ENCODE results near the gene CX3CR1.

Gene CX3CR1

DNA sequence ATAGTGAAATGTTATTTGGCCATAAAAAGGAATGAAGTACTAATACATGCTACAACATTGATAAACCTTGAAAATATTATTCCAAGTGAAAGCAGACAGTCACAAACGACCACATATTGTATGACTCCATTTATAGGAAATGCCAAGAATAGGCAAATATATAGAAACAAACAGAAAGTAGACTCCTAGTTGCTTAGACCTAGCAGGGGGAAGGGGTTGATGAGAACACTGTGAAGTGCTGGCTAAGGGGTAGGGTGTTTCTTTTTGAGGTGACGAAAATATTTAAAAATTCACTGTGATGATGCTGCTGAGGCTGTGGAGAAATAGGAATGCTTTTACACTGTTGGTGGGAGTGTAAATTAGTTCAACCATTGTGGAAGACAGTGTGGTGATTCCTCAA, 56.9 kb downstream of the CX3CR1 start:
- no peak for DNase-seq (ENCODE audit: low read depth)

DNA sequence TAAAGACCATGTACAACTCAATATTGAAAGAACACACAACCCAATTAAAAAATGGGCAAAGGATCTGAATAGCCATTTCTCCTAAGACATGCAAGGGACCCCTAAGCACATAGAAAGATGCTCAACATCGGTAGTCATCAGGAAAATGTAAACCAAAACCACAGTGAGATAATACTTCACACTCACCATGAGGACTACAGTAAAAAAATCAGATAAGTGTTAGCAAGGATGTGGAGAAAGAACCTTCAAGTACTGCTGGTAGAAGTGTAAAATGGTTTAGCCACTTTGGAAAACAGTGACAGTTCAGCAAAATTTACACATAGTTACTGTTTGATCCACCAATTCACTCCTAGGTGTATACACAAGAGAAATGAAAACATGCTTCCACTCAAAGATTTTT, 57.4 kb downstream of the CX3CR1 start:
- DNase-seq (ENCODE audit: low read depth): no peak

DNA sequence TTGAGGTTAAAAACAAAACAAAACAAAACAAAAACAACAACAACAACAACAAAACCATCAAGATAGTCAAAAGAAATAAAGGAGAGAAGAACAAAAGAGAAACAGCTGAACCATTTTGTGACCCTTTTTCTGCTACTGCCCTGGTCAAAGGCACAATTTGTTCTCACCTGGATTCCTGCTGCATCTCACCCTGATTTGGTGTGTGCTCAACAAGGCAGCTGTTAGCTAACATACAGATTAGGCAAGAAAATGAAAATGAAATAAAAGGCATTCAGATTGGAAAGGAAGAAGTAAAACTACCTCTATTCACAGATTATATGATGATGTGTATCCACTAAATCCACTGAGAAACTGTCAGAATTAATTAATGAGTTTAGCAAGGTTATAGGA, 58.7 kb downstream of the CX3CR1 start:
- DNase-seq (ENCODE audit: low read depth): no peak

- DNase-seq (ENCODE audit: low read depth): no peak
Measured at GRCh38 chr3:39220407-39221140, 59.3 kb downstream of the CX3CR1 start.

- no peak for DNase-seq (ENCODE audit: low read depth)
Measured at GRCh38 chr3:39219702-39220101, 60.1 kb downstream of the CX3CR1 start.

DNA sequence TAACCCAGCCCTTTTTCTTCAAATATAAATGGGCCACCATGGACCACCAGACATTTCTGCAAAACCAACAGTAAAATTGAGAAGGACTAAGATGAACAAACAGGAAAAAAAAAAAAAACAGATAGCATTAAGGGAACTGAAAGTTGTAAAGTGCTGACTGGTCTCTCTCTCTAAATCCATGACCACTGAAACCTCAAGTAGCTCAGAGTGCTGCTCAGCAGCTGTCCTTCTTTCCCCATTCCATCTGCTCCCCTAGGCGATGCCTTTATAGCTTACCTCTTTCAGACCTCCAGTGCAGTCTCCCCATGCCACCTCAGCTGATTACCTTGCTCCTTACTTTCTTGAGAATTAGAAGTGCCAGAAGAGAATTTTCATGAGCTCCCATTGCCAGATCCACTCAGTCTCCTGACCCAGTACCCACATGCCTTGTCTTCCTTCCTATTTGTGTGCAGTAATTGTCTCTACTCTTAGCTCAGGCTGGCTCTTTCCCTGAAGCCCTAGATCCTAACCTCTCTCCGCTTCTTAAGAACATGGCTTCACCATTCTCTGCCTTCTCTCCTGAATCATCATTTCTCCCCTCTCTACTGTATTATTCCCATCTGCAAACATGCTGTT, 63.6 kb downstream of the CX3CR1 start:
- DNase-seq (ENCODE audit: low read depth): no peak

DNA sequence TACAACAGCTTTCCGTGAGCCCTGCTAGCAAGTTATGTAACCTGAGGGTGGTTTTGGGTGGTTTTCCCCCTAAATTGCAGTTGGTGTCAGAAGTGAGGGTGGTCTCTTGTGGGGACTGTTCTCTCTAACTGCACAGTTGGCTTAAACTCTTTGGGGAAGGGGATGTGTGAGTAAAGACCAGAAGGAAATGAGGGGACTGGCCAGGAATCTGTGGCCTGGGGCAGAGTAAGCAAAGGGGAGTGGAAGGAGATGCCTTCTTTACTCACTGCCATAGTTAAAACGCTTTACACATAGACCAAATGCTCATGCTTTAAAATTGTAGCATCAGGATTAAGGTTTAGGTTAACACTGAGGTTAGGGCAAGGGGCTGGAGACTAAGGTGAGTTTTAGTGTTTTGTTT, 66.2 kb downstream of the CX3CR1 start:
- DNase-seq (ENCODE audit: low read depth): no peak

All from activated T-helper 9 cell treated with anti-CD3 and anti-CD28 coated beads, Interleukin-2, amount 50 U/mL, for 16 hours (primary cell).